Liver (tissue), 9 donors: ENCODE results near the gene CXXC5. TPM values are rescaled to one million over a fixed set of nuclear protein-coding genes. Genes with fewer than 3 reads are reported as not detected.

Source experiments
- DNase-seq: peaks from one replicate; pipeline ENCODE4 v3.0.0-alpha.2; 2017; ENCODE audit warnings: low spot score
- H3K27ac ChIP-seq, 2 donors: one replicate each; pipeline ENCODE4 v1.7.0; 2013; ENCODE audit warnings: inconsistent platforms in 2 of 2, low read length in 2 of 2, control low read depth in 1 of 2, low read depth in 1 of 2, mild to moderate bottlenecking in 1 of 2
- H3K27me3 ChIP-seq, 4 donors: one replicate each; pipeline versions ENCODE4 v1.6.1 to v1.7.0; 2013; ENCODE audit warnings: low read length in 3 of 4, inconsistent platforms in 1 of 4, mild to moderate bottlenecking in 1 of 4, moderate library complexity in 1 of 4; ENCODE audit not compliant: control insufficient read depth in 4 of 4, insufficient read depth in 4 of 4
- H3K36me3 ChIP-seq, 4 donors: one replicate each; pipeline versions ENCODE4 v1.6.1 to v1.7.0; 2013; ENCODE audit warnings: low read length in 3 of 4, mild to moderate bottlenecking in 3 of 4, low read depth in 1 of 4, moderate library complexity in 1 of 4; ENCODE audit not compliant: control insufficient read depth in 4 of 4, insufficient read depth in 3 of 4
- H3K4me1 ChIP-seq, 4 donors: one replicate each; pipeline versions ENCODE4 v1.6.1 to v1.7.0; 2013; ENCODE audit warnings: low read length in 3 of 4, mild to moderate bottlenecking in 3 of 4, moderate library complexity in 1 of 4; ENCODE audit not compliant: control insufficient read depth in 4 of 4, insufficient read depth in 4 of 4
- H3K4me3 ChIP-seq, 3 donors: one replicate each; pipeline versions ENCODE4 v1.6.1 to v1.7.0; 2013; ENCODE audit warnings: low read length in 3 of 3, control low read depth in 1 of 3, low read depth in 1 of 3, mild to moderate bottlenecking in 1 of 3
- H3K9ac ChIP-seq, 2 donors: one replicate each; pipeline ENCODE4 v1.7.0; 2013; ENCODE audit warnings: low read length in 2 of 2, mild to moderate bottlenecking in 2 of 2, moderate library complexity in 2 of 2, control low read depth in 1 of 2, low read depth in 1 of 2
- H3K9me3 ChIP-seq, 4 donors: one replicate each; pipeline versions ENCODE4 v1.6.1 to v1.7.0; 2013; ENCODE audit warnings: low read length in 3 of 4; ENCODE audit not compliant: control insufficient read depth in 4 of 4
- ATF3 ChIP-seq: IDR thresholded peaks from 2 replicates; pipeline ENCODE4 v1.6.1; 2016; ENCODE audit warnings: antibody characterized with exemption
- CTCF ChIP-seq: fragments of 150-350 bp; IDR thresholded peaks from 2 replicates; pipeline ENCODE4 v1.5.1; 2017; ENCODE audit warnings: improper control_type of control experiment, low read depth, low read length; ENCODE audit not compliant: missing input control
- EGR1 ChIP-seq, 2 donors: IDR thresholded peaks; 2 replicates each; pipeline ENCODE4 v1.6.1; 2016 to 2018; ENCODE audit warnings: antibody characterized with exemption in 2 of 2, low read depth in 2 of 2
- FOXA1 ChIP-seq: IDR thresholded peaks from 2 replicates; pipeline ENCODE4 v1.6.1; 2016; ENCODE audit warnings: antibody characterized with exemption
- FOXA2 ChIP-seq: IDR thresholded peaks from 2 replicates; pipeline ENCODE4 v1.6.1; 2016; ENCODE audit warnings: antibody characterized with exemption
- GABPA ChIP-seq, 2 donors: IDR thresholded peaks in 1 of 2; conservative IDR thresholded peaks in 1 of 2; 2 replicates each; pipeline ENCODE4 v1.6.1; 2016; ENCODE audit warnings: antibody characterized with exemption in 2 of 2, mild to moderate bottlenecking in 1 of 2, moderate library complexity in 1 of 2
- HNF4A ChIP-seq, 2 donors: conservative IDR thresholded peaks; 2 replicates each; pipeline ENCODE4 v1.6.1; 2016; ENCODE audit warnings: antibody characterized with exemption in 2 of 2, mild to moderate bottlenecking in 2 of 2
- HNF4G ChIP-seq: IDR thresholded peaks from 2 replicates; pipeline ENCODE4 v1.6.1; 2016; ENCODE audit warnings: antibody characterized with exemption
- JUND ChIP-seq, 2 donors: IDR thresholded peaks; 2 replicates each; pipeline ENCODE4 v1.6.1; 2016; ENCODE audit warnings: antibody characterized with exemption in 2 of 2
- MAX ChIP-seq: IDR thresholded peaks from 2 replicates; pipeline ENCODE4 v1.6.1; 2016; ENCODE audit warnings: antibody characterized with exemption
- NR2F2 ChIP-seq: IDR thresholded peaks from 2 replicates; pipeline ENCODE4 v1.6.1; 2016; ENCODE audit warnings: antibody characterized with exemption
- RAD21 ChIP-seq, 2 donors: IDR thresholded peaks; 2 replicates each; pipeline ENCODE4 v1.6.1; 2016; ENCODE audit warnings: antibody characterized with exemption in 2 of 2, mild to moderate bottlenecking in 2 of 2
- REST ChIP-seq: IDR thresholded peaks from 2 replicates; pipeline ENCODE4 v1.6.1; 2016; ENCODE audit warnings: antibody characterized with exemption, mild to moderate bottlenecking
- RXRA ChIP-seq, 2 donors: IDR thresholded peaks; 2 replicates each; pipeline ENCODE4 v1.6.1; 2017 to 2018; ENCODE audit warnings: antibody characterized with exemption in 2 of 2, mild to moderate bottlenecking in 1 of 2
- SP1 ChIP-seq: IDR thresholded peaks from 2 replicates; pipeline ENCODE4 v1.6.1; 2018; ENCODE audit warnings: antibody characterized with exemption, mild to moderate bottlenecking
- TAF1 ChIP-seq: conservative IDR thresholded peaks from 2 replicates; pipeline ENCODE4 v1.6.1; 2016; ENCODE audit warnings: antibody characterized with exemption, mild to moderate bottlenecking
- YY1 ChIP-seq: IDR thresholded peaks from 2 replicates; pipeline ENCODE4 v1.6.1; 2016; ENCODE audit warnings: antibody characterized with exemption, mild to moderate bottlenecking
- ZBTB33 ChIP-seq: IDR thresholded peaks from 2 replicates; pipeline ENCODE4 v1.6.1; 2016; ENCODE audit warnings: antibody characterized with exemption
- WGBS: extraction: QIAGEN DNeasy Blood & Tissue Kit; methylation state at CpG from one replicate; pipeline ENCODE4 v1.1.7; 2013; 5-methylcytosine and 5-hydroxymethylcytosine counted together
- polyA plus RNA-seq, 2 donors: library from polyadenylated mRNA; stranded (reverse) in 1 of 2; unstranded in 1 of 2; fragments of 200-250 nt in 1 of 2; fragments of >200 nt in 1 of 2; fragmentation: Nextera tagmentation in 1 of 2; extraction: Ambion mirVana in 1 of 2; gene quantifications; one replicate each; pipeline versions ENCODE4 v1.2.1 to v1.2.3, GENCODE V29; 2013 to 2015
- total RNA-seq, 2 donors: library from RNA; depleted of rRNA; stranded (reverse); fragments of >200 nt; gene quantifications; one replicate each; pipeline ENCODE4 v1.2.3, GENCODE V29; 2014
- donor health status: healthy.
- donor health status: healthy.
- donor health status: healthy.
- donor health status: healthy.
- donor health status: healthy.

The CXXC5 gene
- total and polyA plus RNA-seq, 4 donors = 40.6 to 78.6 (median 64.5) TPM

DNA sequence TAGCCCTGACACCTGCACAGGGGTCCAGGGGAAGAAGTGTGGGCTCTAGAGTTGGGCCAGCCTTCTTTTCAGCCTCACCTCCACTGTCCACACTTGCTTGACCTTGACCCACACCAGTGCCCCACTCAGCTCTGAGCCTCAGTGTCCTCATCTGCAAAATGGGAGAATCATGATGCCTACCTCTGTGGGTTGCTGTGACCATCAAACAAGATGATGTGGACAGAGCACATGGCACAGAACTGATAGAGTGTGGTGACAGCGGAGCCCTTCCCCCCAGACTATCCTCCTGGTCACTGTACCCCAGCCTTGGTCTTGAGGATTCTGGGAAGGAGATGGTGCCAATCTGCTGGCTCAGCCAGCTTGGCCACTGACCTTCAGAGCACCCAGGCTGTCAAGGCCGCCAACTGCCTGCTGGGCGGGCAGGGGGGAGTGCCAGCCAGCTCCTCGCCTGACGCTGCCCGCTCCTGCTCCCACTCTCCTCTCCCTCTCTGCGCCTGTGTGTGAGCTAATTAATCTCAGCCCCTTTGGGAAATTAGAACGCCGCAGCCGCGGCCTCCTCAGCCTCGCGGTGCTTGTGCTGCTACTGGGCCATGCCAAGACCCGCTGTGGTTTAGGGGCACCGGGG is 16.7 kb downstream of the CXXC5 start:
- Histone ChIP-seq H3K36me3 (no peaks in the 10 kb centered on the region), H3K27ac (peak overlapping the region; percentile 72), H3K9ac (no peak overlapping the region), H3K9me3 (no peaks in the 10 kb centered on the region), H3K27me3 (no peaks in the 10 kb centered on the region), H3K4me1 (peaks cover 68 to 98% (median 91%) of the 10 kb centered on the region in 4 donors), H3K4me3 (no peak overlapping the region)
- no peak for DNase-seq
- 43% methylated on average over 15 of the region's 15 CpGs for WGBS
- TF ChIP-seq HNF4A (conservative IDR thresholded peaks at IDR 0.05) (peak in 1 of 2 donors; percentile 36), JUND (IDR thresholded peaks at IDR 0.05) (no peak), SP1 (peak; percentile 4), RXRA (IDR thresholded peaks at IDR 0.05) (peak in 1 of 2 donors; percentile 61)

DNA sequence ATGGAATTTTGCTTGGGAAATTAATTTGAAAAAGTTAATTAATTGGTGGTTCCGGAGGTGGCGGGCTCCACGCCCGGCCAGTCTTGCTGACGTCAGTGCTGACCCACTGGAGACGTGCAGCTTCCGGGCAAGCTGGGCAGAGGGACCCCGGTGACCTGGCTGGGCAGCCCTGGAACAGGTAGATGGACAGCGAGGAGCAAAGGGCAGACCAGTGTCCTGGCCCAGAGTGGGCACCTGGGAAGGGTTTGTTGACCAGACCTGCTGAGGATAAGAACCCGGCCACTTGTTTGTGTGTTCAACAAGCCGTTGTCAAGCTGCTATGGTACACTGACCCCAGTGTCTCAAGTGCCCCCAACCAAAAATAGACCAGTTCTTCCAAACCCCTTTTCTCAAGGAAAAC is 17.5 kb downstream of the CXXC5 start:
- Histone ChIP-seq H3K36me3 (no peaks in the 10 kb centered on the region), H3K27ac (peak overlapping the region; percentile 72), H3K4me3 (no peak overlapping the region), H3K4me1 (peaks cover 66 to 99% (median 90%) of the 10 kb centered on the region in 4 donors), H3K27me3 (no peaks in the 10 kb centered on the region), H3K9ac (no peak overlapping the region), H3K9me3 (no peaks in the 10 kb centered on the region)
- DNase-seq = no peak
- peak; percentile 36 for TF ChIP-seq SP1
- no peak for TF ChIP-seq FOXA1
- TF ChIP-seq FOXA2 = no peak
- no peak for TF ChIP-seq HNF4G
- TF ChIP-seq RAD21 (IDR thresholded peaks at IDR 0.05) = peak in 1 of 2 donors; percentile 17
- no peak for TF ChIP-seq TAF1
- TF ChIP-seq NR2F2 = peak; percentile 42
- TF ChIP-seq YY1 = no peak
- TF ChIP-seq GABPA (IDR thresholded peaks at IDR 0.05 in 1 of 2, conservative IDR thresholded peaks at IDR 0.05 in 1 of 2) = no peak
- TF ChIP-seq RXRA (IDR thresholded peaks at IDR 0.05) = peak; percentile 79 to 85
- peak; percentile 52 for TF ChIP-seq REST
- TF ChIP-seq ZBTB33 = no peak
- no peak for TF ChIP-seq CTCF
- no peak for TF ChIP-seq ATF3
- no peak for TF ChIP-seq MAX
- TF ChIP-seq HNF4A (conservative IDR thresholded peaks at IDR 0.05) = peak; percentile 80 to 85
- TF ChIP-seq JUND (IDR thresholded peaks at IDR 0.05) = peak in 1 of 2 donors; percentile 24
- TF ChIP-seq EGR1 (IDR thresholded peaks at IDR 0.05; ENCODE audit: low read depth in 2 of 2) = no peak
- WGBS = 34% methylated on average over 11 of the region's 11 CpGs
